Ascending aorta (tissue), 2 donors: Measurements from ENCODE around the gene CIDEC. TPM values are rescaled to one million over a fixed set of nuclear protein-coding genes. Genes with fewer than 3 reads are reported as not detected.

Source experiments
- DNase-seq, 2 donors: peaks; one replicate each; pipeline ENCODE4 v3.0.0-alpha.2; 2019; ENCODE audit warnings: low spot score in 2 of 2
- H3K27ac ChIP-seq, 2 donors: fragments of 200-600 bp; sonication (generic); one replicate each; pipeline ENCODE4 v1.5.1; 2016 to 2017; ENCODE audit warnings: mild to moderate bottlenecking in 1 of 2
- H3K27me3 ChIP-seq: fragments of 200-600 bp; sonication (generic); one replicate; pipeline ENCODE4 v1.5.1; 2017
- H3K36me3 ChIP-seq, 2 donors: fragments of 200-600 bp; sonication (generic); one replicate each; pipeline ENCODE4 v1.5.1; 2016
- H3K4me1 ChIP-seq, 2 donors: fragments of 200-600 bp; sonication (generic); one replicate each; pipeline ENCODE4 v1.5.1; 2016 to 2017; ENCODE audit warnings: mild to moderate bottlenecking in 1 of 2
- H3K4me3 ChIP-seq, 2 donors: fragments of 200-600 bp; sonication (generic); one replicate each; pipeline ENCODE4 v1.5.1; 2016 to 2017; ENCODE audit warnings: mild to moderate bottlenecking in 1 of 2
- H3K9me3 ChIP-seq, 2 donors: fragments of 200-600 bp; sonication (generic); one replicate each; pipeline ENCODE4 v1.5.1; 2016
- intact Hi-C: fragments of 100-400 bp; cut with DNase I; formaldehyde crosslinking; loops from one replicate; pipeline ENCODE4 v1.15.1; 2023
- total RNA-seq: library from RNA; depleted of rRNA; stranded (reverse); fragments of >200 nt; gene quantifications from one replicate; pipeline ENCODE4 v1.1.0, GENCODE V29; 2016
- TF ChIP-seq, protein P1 (sequence below), 3 experiments: fragments of 200-600 bp in 2 of 3; fragments of 450-650 bp in 1 of 3; sonication (generic) in 2 of 3; IDR thresholded peaks; one replicate each; pipeline ENCODE4 v1.5.1; 2016 to 2019; ENCODE audit warnings: antibody characterized with exemption in 3 of 3, mild to moderate bottlenecking in 1 of 3, moderate library complexity in 1 of 3

The CIDEC gene, protein sequence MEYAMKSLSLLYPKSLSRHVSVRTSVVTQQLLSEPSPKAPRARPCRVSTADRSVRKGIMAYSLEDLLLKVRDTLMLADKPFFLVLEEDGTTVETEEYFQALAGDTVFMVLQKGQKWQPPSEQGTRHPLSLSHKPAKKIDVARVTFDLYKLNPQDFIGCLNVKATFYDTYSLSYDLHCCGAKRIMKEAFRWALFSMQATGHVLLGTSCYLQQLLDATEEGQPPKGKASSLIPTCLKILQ
- total RNA-seq, result 29.9 TPM

DNA sequence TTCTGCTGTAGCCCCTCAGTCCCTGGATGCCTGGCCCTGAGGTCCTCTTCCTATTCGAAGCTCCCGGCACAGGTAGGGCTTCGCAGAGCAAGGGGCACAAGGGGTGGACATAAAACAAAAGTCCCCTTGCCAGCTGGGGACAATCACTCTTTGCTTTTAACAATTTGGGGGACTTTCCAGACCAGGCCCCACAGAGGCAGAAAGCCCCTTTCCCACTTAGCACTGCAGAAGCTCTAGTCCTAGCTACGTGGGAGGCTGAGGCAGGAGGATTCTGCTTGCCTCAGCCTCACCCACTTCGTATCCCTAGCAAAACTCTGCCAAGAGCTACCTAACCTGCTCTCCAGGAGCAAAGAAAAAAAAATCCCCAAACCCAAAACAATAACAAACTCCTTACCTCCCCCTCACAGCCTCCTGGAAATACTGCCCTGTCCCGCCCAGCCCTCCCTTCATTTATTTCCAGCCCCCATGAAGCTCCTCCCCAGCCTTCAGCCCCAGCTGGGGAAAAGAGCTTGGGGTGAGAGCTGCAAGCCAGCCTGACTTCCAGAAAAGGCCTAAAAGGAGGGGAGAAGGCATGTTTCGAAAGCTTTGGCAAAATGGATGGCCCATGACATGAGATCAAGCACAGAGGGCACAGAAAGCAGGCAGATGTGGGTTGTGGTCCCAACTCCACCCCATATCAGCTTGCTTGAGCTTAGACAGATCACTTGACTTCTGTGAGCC is at the start of gene CIDEC:
Gene CIDEC, minus strand, starts transcription at position 424 of the 720 bp plus-strand sequence. CDS start 1,767 bp downstream, outside the sequence.
- TF ChIP-seq, protein P1, sequence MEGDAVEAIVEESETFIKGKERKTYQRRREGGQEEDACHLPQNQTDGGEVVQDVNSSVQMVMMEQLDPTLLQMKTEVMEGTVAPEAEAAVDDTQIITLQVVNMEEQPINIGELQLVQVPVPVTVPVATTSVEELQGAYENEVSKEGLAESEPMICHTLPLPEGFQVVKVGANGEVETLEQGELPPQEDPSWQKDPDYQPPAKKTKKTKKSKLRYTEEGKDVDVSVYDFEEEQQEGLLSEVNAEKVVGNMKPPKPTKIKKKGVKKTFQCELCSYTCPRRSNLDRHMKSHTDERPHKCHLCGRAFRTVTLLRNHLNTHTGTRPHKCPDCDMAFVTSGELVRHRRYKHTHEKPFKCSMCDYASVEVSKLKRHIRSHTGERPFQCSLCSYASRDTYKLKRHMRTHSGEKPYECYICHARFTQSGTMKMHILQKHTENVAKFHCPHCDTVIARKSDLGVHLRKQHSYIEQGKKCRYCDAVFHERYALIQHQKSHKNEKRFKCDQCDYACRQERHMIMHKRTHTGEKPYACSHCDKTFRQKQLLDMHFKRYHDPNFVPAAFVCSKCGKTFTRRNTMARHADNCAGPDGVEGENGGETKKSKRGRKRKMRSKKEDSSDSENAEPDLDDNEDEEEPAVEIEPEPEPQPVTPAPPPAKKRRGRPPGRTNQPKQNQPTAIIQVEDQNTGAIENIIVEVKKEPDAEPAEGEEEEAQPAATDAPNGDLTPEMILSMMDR (IDR thresholded peaks at IDR 0.05), result no peak
- no peaks in the 10 kb centered on the region for H3K36me3 ChIP-seq
- no peak within 1 kb of the TSS for H3K4me3 ChIP-seq
- H3K9me3 ChIP-seq, result no peaks in the 10 kb centered on the region
- DNase-seq, result no peak
- intact Hi-C loops, result no loop called here
- no peak within 1 kb of the TSS for H3K27ac ChIP-seq
- no peaks in the 10 kb centered on the region for H3K4me1 ChIP-seq
- H3K27me3 ChIP-seq, result no peaks in the 10 kb centered on the region

- intact Hi-C loops, result no loop called here
- peaks cover 3 to 8% of the 10 kb centered on the region in 2 donors for H3K4me1 ChIP-seq
- TF ChIP-seq, protein P1 (IDR thresholded peaks at IDR 0.05), result no peak
- H3K9me3 ChIP-seq, result no peaks in the 10 kb centered on the region
- no peak overlapping the region for H3K4me3 ChIP-seq
- H3K27ac ChIP-seq, result no peak overlapping the region
- DNase-seq, result no peak
- H3K27me3 ChIP-seq, result no peaks in the 10 kb centered on the region
- H3K36me3 ChIP-seq, result peaks cover 18 to 44% of the 10 kb centered on the region in 2 donors
Observed at GRCh38 chr3:9928158-9928557, 48.1 kb upstream of the CIDEC start.

- DNase-seq, result no peak
- TF ChIP-seq, protein P1 (IDR thresholded peaks at IDR 0.05), result no peak
- Histone ChIP-seq H3K4me1 (peaks cover 22 to 32% of the 10 kb centered on the region in 2 donors), H3K36me3 (peaks cover 6 to 8% of the 10 kb centered on the region in 2 donors), H3K4me3 (peak overlapping the region in 1 of 2 donors; percentile 62), H3K27ac (no peak overlapping the region), H3K27me3 (no peaks in the 10 kb centered on the region), H3K9me3 (no peaks in the 10 kb centered on the region)
- intact Hi-C loops, result loop anchor here (5.0 to 10.0 kb wide), 4 partner anchors 126 to 524 kb away; partner anchors contain the start of genes ARPC4, BRPF1, SETD5 and TADA3
Observed at GRCh38 chr3:9918261-9919038, 38.4 kb upstream of the CIDEC start.

DNA sequence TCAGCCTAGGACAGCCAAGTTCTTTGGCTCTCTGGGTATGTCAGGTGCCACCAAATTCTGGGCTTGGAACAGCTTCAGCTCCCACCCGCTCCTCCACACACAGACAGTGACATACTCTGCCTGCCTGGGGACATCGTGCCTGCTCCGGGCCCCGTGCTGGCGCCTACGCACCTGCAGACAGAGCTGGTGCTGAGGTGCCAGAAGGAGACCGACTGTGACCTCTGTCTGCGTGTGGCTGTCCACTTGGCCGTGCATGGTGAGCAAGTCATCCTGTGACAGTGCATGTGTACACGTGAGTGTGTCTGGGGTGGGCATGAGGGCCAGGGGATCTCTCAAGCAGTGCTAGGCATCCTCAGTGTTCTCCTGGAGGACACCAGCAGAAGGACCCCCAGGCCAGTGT is 37.8 kb upstream of the CIDEC start:
- Histone ChIP-seq H3K27ac (peak overlapping the region; percentile 79 to 86), H3K4me1 (peaks cover 22 to 32% of the 10 kb centered on the region in 2 donors), H3K27me3 (no peaks in the 10 kb centered on the region), H3K4me3 (peak overlapping the region; percentile 62 to 89), H3K36me3 (peaks cover 6 to 8% of the 10 kb centered on the region in 2 donors), H3K9me3 (no peaks in the 10 kb centered on the region)
- no peak for DNase-seq
- intact Hi-C loops, result loop anchor here (2.0 to 10.0 kb wide), 5 partner anchors 27 to 523 kb away; partner anchors contain the start of genes ARPC4, BRPF1, JAGN1 and SETD5
- TF ChIP-seq, protein P1 (IDR thresholded peaks at IDR 0.05), result no peak
